Measurements from ENCODE around the gene MCM8. TPM values are rescaled to one million over a fixed set of nuclear protein-coding genes. Genes with fewer than 3 reads are reported as not detected.

The MCM8 gene
- polyA plus RNA-seq, 1 donor (not counting 4 experiments of a cell fraction or from before 2014, with no cell fraction given), result 7.0 TPM

- Histone ChIP-seq H3K27me3 (ENCODE audit: control insufficient read depth, extremely low read depth, insufficient read depth, low read length) (no peaks in the 10 kb centered on the region), H3K27ac (ENCODE audit: control insufficient read depth, insufficient read depth, low read length) (no peak overlapping the region), H3K4me3 (ENCODE audit: control insufficient read depth in 2 of 3, extremely low read depth in 1 of 3, insufficient read depth in 2 of 3, low read depth in 1 of 3, low read length in 3 of 3) (no peak overlapping the region), H3K9me3 (ENCODE audit: control insufficient read depth, low read depth, low read length) (no peaks in the 10 kb centered on the region), H2AFZ (ENCODE audit: control insufficient read depth, low read length) (no peak overlapping the region), H3K9me1 (ENCODE audit: control insufficient read depth, extremely low read depth, insufficient read depth, low read length) (no peaks in the 10 kb centered on the region), H3K4me2 (ENCODE audit: control insufficient read depth, extremely low read depth, insufficient read depth, low read depth, low read length) (no peak overlapping the region), H3K79me2 (ENCODE audit: control insufficient read depth, insufficient read depth, low read length) (peaks cover 47% of the 10 kb centered on the region), H3K9ac (ENCODE audit: control insufficient read depth, extremely low read depth, insufficient read depth, low read length) (no peak overlapping the region), H4K20me1 (ENCODE audit: control insufficient read depth, extremely low read depth, insufficient read depth, low read length) (no peaks in the 10 kb centered on the region), H3K4me1 (ENCODE audit: control insufficient read depth, extremely low read depth, insufficient read depth, low read length) (peaks cover 38% of the 10 kb centered on the region), H3K36me3 (ENCODE audit: control insufficient read depth in 2 of 2, extremely low read depth in 1 of 2, insufficient read depth in 2 of 2, low read length in 2 of 2) (peaks cover 16 to 41% of the 10 kb centered on the region in 2 experiments)
- FAIRE-seq (no peak), DNase-seq (ENCODE audit: low read depth, low spot score) (no peak)
- TF ChIP-seq EZH2 (IDR thresholded peaks at IDR 0.05; ENCODE audit: low read length), result no peak
- no peak for TF ChIP-seq CTCF (optimal IDR thresholded peaks at IDR 0.05 in 1 of 3, IDR thresholded peaks at IDR 0.05 in 1 of 3, conservative IDR thresholded peaks at IDR 0.05 in 1 of 3; ENCODE audit: extremely low read depth in 1 of 3, insufficient read depth in 2 of 3, low read length in 3 of 3)
- dilution Hi-C loops (cut with MboI; ENCODE audit: extremely low pct_ligation_motif_present, low sequenced_read_pairs), result no loop called here
Measured at GRCh38 chr20:5947276-5947675, 3.2 kb upstream of the MCM8 start.

- Histone ChIP-seq H3K4me3 (ENCODE audit: control insufficient read depth in 2 of 3, extremely low read depth in 1 of 3, insufficient read depth in 2 of 3, low read depth in 1 of 3, low read length in 3 of 3) (peak overlapping the region; percentile 79 to 99 (median 93)), H3K4me1 (ENCODE audit: control insufficient read depth, extremely low read depth, insufficient read depth, low read length) (peaks cover 38% of the 10 kb centered on the region), H3K79me2 (ENCODE audit: control insufficient read depth, insufficient read depth, low read length) (peaks cover 48% of the 10 kb centered on the region), H3K9me1 (ENCODE audit: control insufficient read depth, extremely low read depth, insufficient read depth, low read length) (no peaks in the 10 kb centered on the region), H3K4me2 (ENCODE audit: control insufficient read depth, extremely low read depth, insufficient read depth, low read depth, low read length) (peak overlapping the region; percentile 96), H2AFZ (ENCODE audit: control insufficient read depth, low read length) (peak overlapping the region; percentile 94), H3K27ac (ENCODE audit: control insufficient read depth, insufficient read depth, low read length) (peak overlapping the region; percentile 72), H3K27me3 (ENCODE audit: control insufficient read depth, extremely low read depth, insufficient read depth, low read length) (no peaks in the 10 kb centered on the region), H3K9ac (ENCODE audit: control insufficient read depth, extremely low read depth, insufficient read depth, low read length) (peak overlapping the region; percentile 81), H4K20me1 (ENCODE audit: control insufficient read depth, extremely low read depth, insufficient read depth, low read length) (no peaks in the 10 kb centered on the region), H3K36me3 (ENCODE audit: control insufficient read depth in 2 of 2, extremely low read depth in 1 of 2, insufficient read depth in 2 of 2, low read length in 2 of 2) (peaks cover 7 to 38% of the 10 kb centered on the region in 2 experiments), H3K9me3 (ENCODE audit: control insufficient read depth, low read depth, low read length) (no peaks in the 10 kb centered on the region)
- TF ChIP-seq CTCF (optimal IDR thresholded peaks at IDR 0.05 in 1 of 3, IDR thresholded peaks at IDR 0.05 in 1 of 3, conservative IDR thresholded peaks at IDR 0.05 in 1 of 3; ENCODE audit: extremely low read depth in 1 of 3, insufficient read depth in 2 of 3, low read length in 3 of 3) (no peak), EZH2 (IDR thresholded peaks at IDR 0.05; ENCODE audit: low read length) (no peak)
- FAIRE-seq, result no peak
- DNase-seq (ENCODE audit: low read depth, low spot score), result no peak
- dilution Hi-C loops (cut with MboI; ENCODE audit: extremely low pct_ligation_motif_present, low sequenced_read_pairs), result no loop called here
Measured at GRCh38 chr20:5949943-5950270, 545 bp upstream of the MCM8 start.
